IPS-11a (cell line): ENCODE measurements around the gene HES7.
"Not testable (repeated sequence)": the region's sequence is repeated elsewhere in the genome, so short reads cannot be mapped to it uniquely, and the experiment has no call there.

Experiments
- H3K4me3 ChIP-seq: one replicate; pipeline ENCODE4 v1.5.1; 2013; ENCODE audit warnings: low read depth, low read length, control low read depth

Gene HES7

DNA sequence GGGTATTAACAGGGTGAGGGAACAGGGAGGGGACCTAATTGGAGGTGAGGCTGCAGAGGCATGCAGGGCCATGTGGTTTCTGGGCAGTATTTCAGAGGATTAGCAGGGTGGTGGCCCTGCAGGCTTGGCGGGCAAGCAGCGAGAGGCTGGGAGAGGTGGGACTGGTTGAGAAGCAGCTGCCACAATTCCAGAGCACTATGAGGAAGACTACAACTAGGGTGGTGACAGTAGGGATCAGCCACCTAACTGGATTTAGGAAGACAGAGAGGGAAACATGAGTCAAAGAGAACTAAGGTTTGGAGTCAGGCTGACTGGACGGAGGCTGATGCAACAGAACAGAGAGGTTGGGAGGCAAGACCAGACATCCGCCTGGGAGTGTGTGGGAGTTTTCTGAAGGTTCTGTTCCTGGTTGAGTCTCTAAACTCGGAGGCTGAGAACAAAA lies 17.9 kb downstream of the HES7 start:
- H3K4me3 ChIP-seq, result no peak overlapping the region

DNA sequence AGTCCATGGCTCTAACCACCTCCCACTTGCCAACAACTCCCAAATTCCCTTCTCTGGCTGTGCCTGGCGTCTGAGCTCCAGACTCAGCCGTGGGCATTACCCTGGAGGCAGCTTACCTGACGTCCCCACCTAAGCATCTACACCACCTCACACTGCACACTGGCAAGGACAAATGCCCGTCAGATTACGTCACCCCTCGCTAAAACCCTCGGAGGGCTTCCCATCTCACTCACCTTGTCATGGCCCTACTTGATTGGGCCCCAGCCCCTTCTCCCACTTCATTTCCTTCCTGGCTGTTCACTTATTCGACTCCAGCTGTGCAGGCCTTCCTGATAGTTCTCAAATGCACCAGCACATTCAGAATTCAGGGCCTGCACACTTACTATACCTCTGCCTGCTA lies 19.0 kb downstream of the HES7 start:
- no peak overlapping the region for H3K4me3 ChIP-seq

- no peak overlapping the region for H3K4me3 ChIP-seq
Observed at GRCh38 chr17:8103549-8103948, 20.4 kb downstream of the HES7 start.

- H3K4me3 ChIP-seq, result no peak overlapping the region
Observed at GRCh38 chr17:8101721-8102120, 22.2 kb downstream of the HES7 start.

DNA sequence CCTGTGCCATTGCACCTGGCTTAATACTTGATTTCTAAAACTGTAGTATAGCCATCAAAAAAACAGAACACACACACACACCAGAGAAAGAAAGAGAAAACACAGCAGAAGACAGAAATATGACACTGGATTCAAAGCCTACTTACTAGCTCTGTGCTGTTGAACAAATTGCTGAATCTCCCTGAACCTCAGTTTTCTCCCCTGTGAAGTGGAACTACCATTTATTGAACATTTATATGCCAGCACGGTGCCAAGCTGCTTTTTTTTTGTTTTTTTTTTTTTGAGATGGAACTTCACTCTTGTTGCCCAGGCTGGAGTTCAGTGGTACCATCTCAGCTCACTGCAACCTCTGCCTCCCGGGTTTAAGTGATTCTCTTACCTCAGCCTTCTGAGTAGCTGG lies 23.1 kb downstream of the HES7 start:
- no peak overlapping the region for H3K4me3 ChIP-seq

DNA sequence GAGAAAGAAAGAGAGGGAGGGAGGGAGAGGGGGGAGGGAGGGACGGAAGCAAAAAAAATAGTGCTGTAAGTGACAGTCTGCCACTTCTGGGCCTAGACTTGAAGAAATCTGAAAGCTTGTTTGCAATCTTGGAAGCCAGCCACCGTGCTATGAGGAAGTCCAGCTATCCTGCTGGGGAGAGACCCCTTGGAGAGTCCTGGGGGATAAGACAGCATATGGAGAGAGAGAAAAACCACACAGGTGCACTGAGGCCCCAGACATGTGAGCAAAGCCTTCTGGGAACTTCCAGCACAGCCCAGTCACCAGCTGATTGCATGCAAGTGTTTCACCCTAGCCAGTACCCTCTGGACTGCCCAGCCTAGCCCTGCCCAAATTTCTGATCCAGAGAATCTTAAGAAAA lies 23.8 kb downstream of the HES7 start:
- no peak overlapping the region for H3K4me3 ChIP-seq

DNA sequence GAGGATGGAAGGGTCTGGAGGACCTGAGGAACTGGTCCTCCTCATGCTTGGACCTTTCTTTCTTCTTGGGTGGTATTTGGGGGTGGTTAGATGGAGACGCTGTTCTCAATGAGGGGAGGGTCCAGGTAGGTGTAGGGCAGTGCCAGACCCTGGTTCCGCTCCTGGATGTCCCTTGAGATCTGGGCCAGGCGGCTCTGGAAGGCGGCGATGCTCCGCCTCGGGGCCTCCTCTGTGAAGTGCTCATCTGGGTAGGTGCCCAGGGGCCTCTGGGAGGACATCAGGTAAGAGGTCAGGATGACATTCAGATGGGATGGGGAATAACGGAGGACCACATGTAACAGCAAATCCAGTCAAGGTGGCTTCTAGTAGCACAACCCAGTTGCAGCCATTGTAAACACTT lies 27.4 kb downstream of the HES7 start:
- no peak overlapping the region for H3K4me3 ChIP-seq

- no peak overlapping the region for H3K4me3 ChIP-seq
Observed at GRCh38 chr17:8095361-8095760, 28.5 kb downstream of the HES7 start.

- no peak overlapping the region for H3K4me3 ChIP-seq
Observed at GRCh38 chr17:8091033-8091687, 32.7 kb downstream of the HES7 start.

GRCh38 chr17:8089728-8090127 lies 34.2 kb downstream of the HES7 start:
- H3K4me3 ChIP-seq, result no peak overlapping the region

DNA sequence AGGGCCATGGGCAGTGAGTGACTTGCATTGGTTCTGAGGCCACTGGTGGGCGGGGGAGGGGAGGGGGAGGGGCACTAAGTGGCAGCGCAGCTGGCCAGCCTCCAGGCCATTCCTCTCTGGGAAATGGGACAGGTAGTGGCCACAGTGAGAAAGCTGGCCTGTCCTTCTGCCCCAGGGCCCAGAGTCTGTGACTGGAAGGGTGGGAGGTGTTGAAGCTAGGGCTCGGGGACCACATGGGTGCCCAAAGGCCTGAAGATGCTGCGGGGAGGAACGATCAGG lies 36.0 kb downstream of the HES7 start:
- no peak overlapping the region for H3K4me3 ChIP-seq

GRCh38 chr17:8087075-8087951 lies 36.6 kb downstream of the HES7 start, which contains the start of gene ALOX12B:
Gene ALOX12B, minus strand, starts transcription at chr17:8087716. Its CDS starts 274 bp downstream, at chr17:8087442.
- no peak within 1 kb of the TSS for H3K4me3 ChIP-seq

GRCh38 chr17:8084250-8084649 lies 39.7 kb downstream of the HES7 start:
- no peak overlapping the region for H3K4me3 ChIP-seq

DNA sequence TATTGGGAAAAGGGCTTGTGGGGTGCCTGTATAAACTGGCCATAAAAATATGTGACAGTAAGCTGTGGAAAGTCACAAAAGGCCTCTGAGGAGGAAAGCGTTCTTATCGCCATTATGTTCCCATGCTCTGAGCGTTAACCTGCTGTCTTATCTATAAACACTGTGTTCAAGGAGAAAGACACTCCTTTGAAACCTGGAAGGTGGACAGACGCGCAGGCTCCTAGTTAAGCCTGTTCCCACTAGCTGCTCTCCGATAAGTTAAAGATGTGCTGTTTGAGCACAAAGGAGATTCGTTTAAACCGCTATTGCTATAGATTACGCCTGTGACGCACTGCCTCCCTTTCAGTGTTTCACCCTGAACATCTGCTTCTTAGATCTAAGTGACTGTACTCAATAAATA lies 41.6 kb downstream of the HES7 start:
- no peak overlapping the region for H3K4me3 ChIP-seq

- H3K4me3 ChIP-seq, result no peak overlapping the region
Observed at GRCh38 chr17:8081876-8082275, 42.0 kb downstream of the HES7 start.

DNA sequence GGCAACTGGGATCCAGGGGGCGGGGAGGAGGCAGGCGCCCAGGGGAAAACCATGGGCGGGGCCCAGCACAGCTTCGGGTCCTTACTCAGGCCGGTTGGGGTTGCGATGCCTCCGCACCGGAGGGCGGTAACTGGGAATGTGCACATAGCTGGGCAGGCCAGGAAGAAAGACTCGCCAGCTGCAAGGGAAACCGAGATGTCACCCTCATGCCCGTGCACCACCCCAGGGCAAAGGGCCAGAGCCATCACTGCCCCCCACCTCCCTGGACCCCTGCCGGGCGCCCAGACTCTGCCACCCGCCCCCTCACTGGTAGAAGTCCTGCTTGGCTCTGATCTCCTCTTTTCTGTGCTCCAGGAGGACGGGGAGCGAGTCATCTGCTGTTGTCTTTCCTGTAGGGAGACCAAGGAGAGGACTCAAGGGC lies 43.1 kb downstream of the HES7 start:
- H3K4me3 ChIP-seq, result no peak overlapping the region

GRCh38 chr17:8080208-8080798 lies 43.6 kb downstream of the HES7 start:
- peak overlapping the region; percentile 17 for H3K4me3 ChIP-seq

GRCh38 chr17:8079291-8080207 lies 44.4 kb downstream of the HES7 start:
- H3K4me3 ChIP-seq, result peak overlapping the region; percentile 63

GRCh38 chr17:8077939-8078338 lies 46.0 kb downstream of the HES7 start:
- not testable (repeated sequence) for H3K4me3 ChIP-seq

DNA sequence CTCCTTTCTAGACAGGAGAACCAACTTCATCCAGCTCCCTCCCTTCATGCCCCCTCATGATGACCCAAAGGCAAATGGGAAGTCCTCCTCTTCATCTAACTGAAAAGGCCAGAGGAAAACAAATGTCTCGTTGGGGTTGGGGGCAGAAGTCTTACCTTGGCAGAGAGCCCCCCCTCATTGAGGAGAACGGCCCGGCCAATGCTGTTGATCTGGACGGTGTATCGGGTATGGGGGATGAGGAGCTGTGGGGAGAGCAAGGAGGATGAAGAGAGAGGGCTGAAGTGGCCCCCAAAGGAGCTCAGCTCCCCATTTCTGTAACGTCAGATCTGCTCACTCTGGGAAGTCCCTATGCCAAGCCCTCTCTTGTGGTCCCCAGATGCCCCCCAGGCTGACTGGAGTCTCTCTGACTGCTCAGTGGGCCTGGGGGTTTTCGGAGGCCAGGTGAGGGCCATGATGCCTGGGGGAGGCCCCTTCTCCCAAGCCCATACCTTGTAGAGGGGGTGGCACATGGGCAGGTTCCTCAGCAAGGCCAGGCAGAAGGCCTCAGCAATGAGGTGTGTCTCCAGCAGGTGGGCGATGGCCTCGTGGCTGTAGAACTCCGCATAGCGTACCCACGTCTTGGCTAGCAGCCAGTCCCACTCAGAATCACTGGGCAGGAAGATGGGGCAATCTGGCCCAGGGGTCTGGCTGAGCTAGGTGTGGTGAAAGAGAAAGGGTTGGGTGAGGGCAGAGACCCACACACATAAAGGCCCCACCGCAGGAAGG lies 47.2 kb downstream of the HES7 start:
- no peak overlapping the region for H3K4me3 ChIP-seq
